Lower lobe of right lung (tissue), 2 donors: ENCODE results near the gene LSMEM2. TPM values are rescaled to one million over a fixed set of nuclear protein-coding genes. Genes with fewer than 3 reads are reported as not detected.

ENCODE experiments used
- ATAC-seq, 2 donors: fragments of 200-7000 bp; cut with Tn5 transposase; one replicate each; pipeline ENCODE4 v1.9.1; 2020 to 2022; ENCODE audit warnings: mild to moderate bottlenecking in 2 of 2, moderate library complexity in 2 of 2
- DNase-seq: peaks from one replicate; pipeline ENCODE4 v3.0.0-alpha.2; 2020
- H3K27ac ChIP-seq: fragments of 200-600 bp; one replicate; pipeline ENCODE4 v1.8.0; 2022
- H3K27me3 ChIP-seq: fragments of 200-600 bp; one replicate; pipeline ENCODE4 v1.8.0; 2022; ENCODE audit warnings: low read depth
- H3K36me3 ChIP-seq: fragments of 200-600 bp; one replicate; pipeline ENCODE4 v1.8.0; 2022; ENCODE audit warnings: mild to moderate bottlenecking
- H3K4me1 ChIP-seq: fragments of 200-600 bp; one replicate; pipeline ENCODE4 v1.8.0; 2022
- H3K4me3 ChIP-seq: fragments of 200-600 bp; one replicate; pipeline ENCODE4 v1.8.0; 2022; ENCODE audit warnings: mild to moderate bottlenecking
- H3K9me3 ChIP-seq: fragments of 200-600 bp; one replicate; pipeline ENCODE4 v1.8.0; 2022
- intact Hi-C: fragments of 100-400 bp; cut with DNase I; formaldehyde crosslinking; loops from one replicate; pipeline ENCODE4 v1.11.0; 2022
- total RNA-seq: library from RNA; stranded (reverse); fragmentation: NEBNext Ultra II Directional; extraction: Animal tissue kit (Norgen Biotek cat#: 25700); gene quantifications from one replicate; pipeline ENCODE4 v1.2.1, GENCODE V29; 2021
- TF ChIP-seq, protein P1 (sequence below): fragments of 200-600 bp; IDR thresholded peaks from one replicate; pipeline ENCODE4 v1.8.0; 2022; ENCODE audit warnings: antibody characterized with exemption, mild to moderate bottlenecking
- donor health status: DM: no; HTN: yes; CAD: no; lungs with severe emphysema.

Gene LSMEM2
- total RNA-seq, 1 donor from 2014 or later, result not detected

DNA sequence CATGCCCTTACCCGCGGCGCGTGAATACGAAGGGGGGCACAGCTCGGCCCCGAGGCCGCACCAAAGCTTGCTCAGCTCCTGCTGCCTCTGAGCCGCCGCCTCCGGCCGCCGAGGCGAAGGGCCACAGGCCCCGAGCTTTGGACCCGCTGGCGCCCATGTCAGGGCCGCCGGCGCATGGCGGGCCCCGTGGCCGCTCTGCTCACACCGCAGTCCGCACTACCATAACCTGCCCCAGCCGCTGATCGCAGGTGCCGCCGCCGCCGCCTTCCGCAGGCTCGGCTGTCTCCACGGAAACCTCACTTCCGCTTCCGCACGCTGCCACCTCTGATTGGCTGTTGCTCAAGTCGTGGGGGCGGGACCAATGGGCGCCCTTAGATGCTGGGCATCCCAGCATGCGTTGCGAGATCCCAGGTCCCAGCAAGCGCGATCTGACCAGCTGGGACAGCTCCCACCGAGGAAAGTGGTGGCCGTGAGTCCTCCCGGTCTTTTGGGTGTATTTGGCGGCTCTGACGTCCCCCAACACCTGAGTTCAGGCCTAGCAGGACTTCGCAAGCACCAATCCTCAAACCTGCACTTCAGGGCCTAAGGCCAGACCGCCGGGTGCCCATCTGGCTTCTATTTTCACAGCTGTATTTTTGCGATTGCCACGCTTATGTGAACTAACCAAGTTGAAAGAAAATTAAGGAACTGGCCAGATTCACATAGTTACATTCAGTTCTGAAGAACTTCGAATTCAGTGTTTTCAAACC is 49.2 kb downstream of the LSMEM2 start, which contains the start of gene TUSC2:
TUSC2 (minus strand) TSS at position 281 of the 749 bp plus-strand sequence; CDS start at position 157, 124 bp downstream.
- no peaks in the 10 kb centered on the region for H3K27me3 ChIP-seq
- H3K36me3 ChIP-seq, result peaks cover 55% of the 10 kb centered on the region
- intact Hi-C loops, result no loop called here
- peaks cover 49% of the 10 kb centered on the region for H3K4me1 ChIP-seq
- H3K9me3 ChIP-seq, result no peaks in the 10 kb centered on the region
- peak within 1 kb of the TSS; percentile 97 for H3K4me3 ChIP-seq
- TF ChIP-seq, protein P1, sequence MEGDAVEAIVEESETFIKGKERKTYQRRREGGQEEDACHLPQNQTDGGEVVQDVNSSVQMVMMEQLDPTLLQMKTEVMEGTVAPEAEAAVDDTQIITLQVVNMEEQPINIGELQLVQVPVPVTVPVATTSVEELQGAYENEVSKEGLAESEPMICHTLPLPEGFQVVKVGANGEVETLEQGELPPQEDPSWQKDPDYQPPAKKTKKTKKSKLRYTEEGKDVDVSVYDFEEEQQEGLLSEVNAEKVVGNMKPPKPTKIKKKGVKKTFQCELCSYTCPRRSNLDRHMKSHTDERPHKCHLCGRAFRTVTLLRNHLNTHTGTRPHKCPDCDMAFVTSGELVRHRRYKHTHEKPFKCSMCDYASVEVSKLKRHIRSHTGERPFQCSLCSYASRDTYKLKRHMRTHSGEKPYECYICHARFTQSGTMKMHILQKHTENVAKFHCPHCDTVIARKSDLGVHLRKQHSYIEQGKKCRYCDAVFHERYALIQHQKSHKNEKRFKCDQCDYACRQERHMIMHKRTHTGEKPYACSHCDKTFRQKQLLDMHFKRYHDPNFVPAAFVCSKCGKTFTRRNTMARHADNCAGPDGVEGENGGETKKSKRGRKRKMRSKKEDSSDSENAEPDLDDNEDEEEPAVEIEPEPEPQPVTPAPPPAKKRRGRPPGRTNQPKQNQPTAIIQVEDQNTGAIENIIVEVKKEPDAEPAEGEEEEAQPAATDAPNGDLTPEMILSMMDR, result no peak
- H3K27ac ChIP-seq, result peak within 1 kb of the TSS; percentile 89
- DNase-seq (peak; percentile 99), ATAC-seq (peak; percentile 92 to 94)

DNA sequence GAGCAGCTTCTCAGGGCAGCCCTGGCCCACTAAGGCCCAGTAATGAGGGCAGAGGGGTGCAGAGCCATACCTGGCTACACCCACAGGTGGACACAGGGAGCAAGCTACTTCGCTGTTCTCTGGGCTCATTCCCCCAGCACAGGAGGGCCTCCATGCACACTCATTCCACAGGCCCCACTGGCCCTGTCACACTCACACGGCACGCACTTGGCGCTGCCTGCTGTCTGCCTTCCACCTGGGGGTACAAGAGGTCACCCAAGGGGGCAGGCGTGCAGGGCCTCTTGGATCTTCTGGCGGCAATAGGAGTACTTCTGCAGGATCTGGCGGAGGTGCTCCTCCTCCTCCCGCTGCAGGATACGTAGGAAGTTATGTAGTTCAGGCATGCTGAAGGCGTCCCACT is 51.4 kb downstream of the LSMEM2 start:
- intact Hi-C loops, result no loop called here
- TF ChIP-seq, protein P1, result no peak
- Histone ChIP-seq H3K27me3 (no peaks in the 10 kb centered on the region), H3K9me3 (no peaks in the 10 kb centered on the region), H3K4me3 (no peak overlapping the region), H3K36me3 (peaks cover 57% of the 10 kb centered on the region), H3K27ac (no peak overlapping the region), H3K4me1 (peaks cover 50% of the 10 kb centered on the region)
- no peak for ATAC-seq
- no peak for DNase-seq

DNA sequence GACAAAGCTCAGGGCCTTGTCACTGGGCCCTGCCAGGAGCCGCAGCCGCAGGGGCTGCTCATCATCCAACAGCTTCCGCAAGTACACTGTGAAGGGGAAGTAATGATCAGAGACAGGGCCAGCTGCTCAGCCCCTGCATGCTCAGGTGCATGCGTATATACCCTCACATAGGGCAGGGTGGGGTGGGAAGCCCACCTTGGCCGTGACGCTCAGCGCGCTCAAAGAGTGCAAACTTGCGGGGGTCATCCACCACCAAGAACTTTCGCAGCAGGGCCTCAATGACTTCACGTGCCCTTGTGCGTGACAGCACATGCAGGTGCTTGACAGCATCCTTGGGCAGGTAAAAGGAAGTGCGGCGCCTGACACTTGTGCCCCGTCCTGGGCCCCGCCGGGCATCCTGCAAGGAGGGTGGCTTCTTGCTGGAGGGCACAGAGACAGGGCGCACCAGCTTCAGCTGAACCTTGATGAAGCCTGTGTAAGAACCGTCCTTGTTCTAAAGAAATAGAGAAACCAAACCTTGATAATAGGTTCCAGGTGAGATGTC is 52.5 kb downstream of the LSMEM2 start:
- Histone ChIP-seq H3K4me3 (no peak overlapping the region), H3K27ac (no peak overlapping the region), H3K36me3 (peaks cover 46% of the 10 kb centered on the region), H3K27me3 (no peaks in the 10 kb centered on the region), H3K4me1 (peaks cover 54% of the 10 kb centered on the region), H3K9me3 (no peaks in the 10 kb centered on the region)
- DNase-seq, result no peak
- intact Hi-C loops, result no loop called here
- ATAC-seq, result no peak
- TF ChIP-seq, protein P1, result no peak

DNA sequence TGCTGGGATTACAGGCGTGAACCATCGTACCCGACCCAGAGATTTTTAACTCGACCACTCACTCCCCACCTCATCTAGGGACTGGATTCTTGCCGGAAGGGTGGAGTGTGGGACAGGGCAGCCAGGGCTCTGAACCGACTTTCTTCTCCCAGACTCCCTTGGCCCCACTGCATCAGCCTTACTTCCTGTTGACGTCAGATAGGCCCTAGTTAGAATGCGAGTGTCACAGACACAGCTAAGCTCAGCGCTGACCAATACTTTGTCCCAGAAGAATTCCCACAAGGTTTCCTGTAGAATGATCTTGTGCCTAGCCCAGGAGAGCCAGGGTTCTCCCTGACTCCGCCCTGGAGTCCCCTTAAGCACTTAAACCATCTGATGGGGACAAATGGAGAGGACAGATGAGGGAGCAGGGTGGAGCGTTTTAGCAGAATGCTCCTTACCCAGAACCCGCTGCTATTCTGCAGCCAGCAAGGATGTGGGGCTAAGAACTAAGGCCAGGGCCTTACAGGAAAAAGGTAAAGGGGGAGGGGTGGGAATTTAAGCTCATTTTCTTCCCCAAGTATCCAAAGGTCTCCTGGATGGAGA is 54.9 kb downstream of the LSMEM2 start:
- no peaks in the 10 kb centered on the region for H3K27me3 ChIP-seq
- H3K36me3 ChIP-seq, result peaks cover 44% of the 10 kb centered on the region
- DNase-seq (no peak), ATAC-seq (no peak)
- intact Hi-C loops, result no loop called here
- peak overlapping the region; percentile 98 for H3K27ac ChIP-seq
- H3K4me1 ChIP-seq, result peaks cover 49% of the 10 kb centered on the region
- H3K4me3 ChIP-seq, result peak overlapping the region; percentile 2
- TF ChIP-seq, protein P1, result no peak
- H3K9me3 ChIP-seq, result no peaks in the 10 kb centered on the region

DNA sequence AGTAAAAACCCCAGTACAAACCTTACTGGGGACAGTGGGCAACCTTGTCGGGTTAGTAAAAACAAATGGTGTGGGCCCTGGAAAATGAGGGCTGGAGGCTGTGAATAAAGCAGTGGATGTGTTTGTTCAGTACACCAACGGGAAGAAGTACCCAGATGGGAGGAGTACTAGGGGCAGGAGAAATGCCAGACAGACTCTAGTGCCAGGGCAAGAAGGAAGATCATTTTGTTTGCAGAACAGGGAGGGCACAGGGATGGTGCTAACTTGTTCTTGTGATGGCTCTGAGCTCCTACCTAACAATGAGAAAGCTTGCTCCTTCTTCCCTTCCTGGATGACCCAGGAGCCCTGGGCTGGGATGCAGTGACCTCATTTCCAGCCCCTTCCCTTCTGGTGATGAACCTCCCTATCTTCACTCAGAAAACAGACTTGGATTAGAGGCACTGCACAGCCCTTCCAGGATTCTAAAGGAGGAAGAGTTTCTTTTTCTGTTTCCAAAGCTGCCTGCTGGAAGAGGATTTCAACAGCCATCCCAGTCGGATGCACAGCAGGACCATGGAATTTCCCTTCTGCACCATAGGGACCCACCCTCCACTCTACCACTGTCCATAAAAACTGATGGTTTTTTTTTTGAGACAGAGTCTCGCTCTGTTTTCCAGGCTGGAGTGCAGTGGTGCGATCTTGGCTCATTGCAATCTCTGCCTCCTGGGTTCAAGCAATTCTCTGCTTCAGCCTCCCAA is 55.6 kb downstream of the LSMEM2 start:
- H3K27ac ChIP-seq, result peak overlapping the region; percentile 98
- no peak for DNase-seq
- H3K27me3 ChIP-seq, result no peaks in the 10 kb centered on the region
- H3K36me3 ChIP-seq, result peaks cover 39% of the 10 kb centered on the region
- no peak for ATAC-seq
- peaks cover 55% of the 10 kb centered on the region for H3K4me1 ChIP-seq
- H3K9me3 ChIP-seq, result no peaks in the 10 kb centered on the region
- peak overlapping the region; percentile 15 for H3K4me3 ChIP-seq
- TF ChIP-seq, protein P1, result no peak
- intact Hi-C loops, result no loop called here
